ENCODE data around the gene SLC25A33. TPM values are rescaled to one million over a fixed set of nuclear protein-coding genes. Genes with fewer than 3 reads are reported as not detected.

SLC25A33 gene
- total and polyA plus RNA-seq, 2 donors from 2014 or later = 3.8 to 11.3 TPM

- intact Hi-C loops (cut with DNase I) = no loop called here
- no peak for TF ChIP-seq CTCF (IDR thresholded peaks at IDR 0.05; ENCODE audit: borderline replicate concordance, extremely low read depth, insufficient read depth)
- H3K4me1 ChIP-seq (ENCODE audit: control insufficient read depth in 2 of 3, insufficient read depth in 2 of 3, low read depth in 1 of 3, low read length in 3 of 3) = no peaks in the 10 kb centered on the region
- peaks cover 0 to 8% (median 2%) of the 10 kb centered on the region in 3 donors for H3K36me3 ChIP-seq (ENCODE audit: control insufficient read depth in 2 of 3, insufficient read depth in 3 of 3, low read length in 3 of 3)
- no peak overlapping the region for H3K4me3 ChIP-seq (ENCODE audit: low read length in 3 of 3)
- H3K27ac ChIP-seq (ENCODE audit: low read depth in 2 of 2, low read length in 2 of 2) = no peak overlapping the region
- H3K27me3 ChIP-seq (ENCODE audit: control insufficient read depth, insufficient read depth, low read length) = no peaks in the 10 kb centered on the region
- DNase-seq (peak in 1 of 5 donors; percentile 29), FAIRE-seq (no peak)
- H3K9me3 ChIP-seq (ENCODE audit: control insufficient read depth in 2 of 3, insufficient read depth in 1 of 3, low read length in 3 of 3) = no peaks in the 10 kb centered on the region
- H3K9ac ChIP-seq (ENCODE audit: low read length in 3 of 3) = no peak overlapping the region
Observed at GRCh38 chr1:9612871-9613624, 73.8 kb downstream of the SLC25A33 start.

- no peak for FAIRE-seq
- Histone ChIP-seq H3K9ac (ENCODE audit: low read length in 3 of 3) (no peak overlapping the region), H3K27me3 (ENCODE audit: control insufficient read depth, insufficient read depth, low read length) (no peaks in the 10 kb centered on the region), H3K27ac (ENCODE audit: low read depth in 2 of 2, low read length in 2 of 2) (no peak overlapping the region), H3K9me3 (ENCODE audit: control insufficient read depth in 2 of 3, insufficient read depth in 1 of 3, low read length in 3 of 3) (no peaks in the 10 kb centered on the region), H3K4me1 (ENCODE audit: control insufficient read depth in 2 of 3, insufficient read depth in 2 of 3, low read depth in 1 of 3, low read length in 3 of 3) (no peaks in the 10 kb centered on the region), H3K4me3 (ENCODE audit: low read length in 3 of 3) (no peak overlapping the region), H3K36me3 (ENCODE audit: control insufficient read depth in 2 of 3, insufficient read depth in 3 of 3, low read length in 3 of 3) (peaks cover 0 to 8% (median 2%) of the 10 kb centered on the region in 3 donors)
- DNase-seq = peak in 1 of 5 donors; percentile 28
- TF ChIP-seq CTCF (IDR thresholded peaks at IDR 0.05; ENCODE audit: borderline replicate concordance, extremely low read depth, insufficient read depth) = no peak
- intact Hi-C loops (cut with DNase I) = no loop called here
Observed at GRCh38 chr1:9613625-9614299, 74.5 kb downstream of the SLC25A33 start.

- TF ChIP-seq CTCF (IDR thresholded peaks at IDR 0.05; ENCODE audit: borderline replicate concordance, extremely low read depth, insufficient read depth) = peak; percentile 48
- Histone ChIP-seq H3K4me3 (ENCODE audit: low read length in 3 of 3) (no peak overlapping the region), H3K9ac (ENCODE audit: low read length in 3 of 3) (no peak overlapping the region), H3K4me1 (ENCODE audit: control insufficient read depth in 2 of 3, insufficient read depth in 2 of 3, low read depth in 1 of 3, low read length in 3 of 3) (no peaks in the 10 kb centered on the region), H3K9me3 (ENCODE audit: control insufficient read depth in 2 of 3, insufficient read depth in 1 of 3, low read length in 3 of 3) (no peaks in the 10 kb centered on the region), H3K27me3 (ENCODE audit: control insufficient read depth, insufficient read depth, low read length) (no peaks in the 10 kb centered on the region), H3K36me3 (ENCODE audit: control insufficient read depth in 2 of 3, insufficient read depth in 3 of 3, low read length in 3 of 3) (peaks cover 0 to 2% (median 0%) of the 10 kb centered on the region in 3 donors), H3K27ac (ENCODE audit: low read depth in 2 of 2, low read length in 2 of 2) (no peak overlapping the region)
- DNase-seq (peak in 2 of 5 donors; percentile 34 to 74), FAIRE-seq (no peak)
- intact Hi-C loops (cut with DNase I) = no loop called here
Observed at GRCh38 chr1:9615316-9616063, 76.2 kb downstream of the SLC25A33 start.

Data from kidney (tissue), 14 donors.